ENCODE measurements around the gene SARDH.

Gene SARDH

GRCh38 chr9:133712221-133713100, 25.7 kb downstream of the SARDH start:
- no peak for DNase-seq

- DNase-seq = no peak
Observed at GRCh38 chr9:133711428-133712220, 26.5 kb downstream of the SARDH start.

- no peak for DNase-seq
Observed at GRCh38 chr9:133710661-133711427, 27.3 kb downstream of the SARDH start.

GRCh38 chr9:133709691-133710571, 28.2 kb downstream of the SARDH start:
- DNase-seq = no peak

GRCh38 chr9:133709015-133709611, 29.0 kb downstream of the SARDH start:
- no peak for DNase-seq

- DNase-seq = no peak
Observed at GRCh38 chr9:133708246-133709014, 29.7 kb downstream of the SARDH start.

- DNase-seq = no peak
Observed at GRCh38 chr9:133707763-133708245, 30.3 kb downstream of the SARDH start.

- no peak for DNase-seq
Observed at GRCh38 chr9:133707065-133707762, 30.9 kb downstream of the SARDH start.

- no peak for DNase-seq
Observed at GRCh38 chr9:133706307-133707050, 31.7 kb downstream of the SARDH start.

GRCh38 chr9:133705576-133705975, 32.6 kb downstream of the SARDH start:
- DNase-seq = no peak

- no peak for DNase-seq
Observed at GRCh38 chr9:133704711-133705181, 33.4 kb downstream of the SARDH start.

GRCh38 chr9:133703591-133704399, 34.4 kb downstream of the SARDH start:
- DNase-seq = no peak

- no peak for DNase-seq
Observed at GRCh38 chr9:133702798-133703590, 35.2 kb downstream of the SARDH start.

- DNase-seq = no peak
Observed at GRCh38 chr9:133701981-133702797, 36.0 kb downstream of the SARDH start.

- no peak for DNase-seq
Observed at GRCh38 chr9:133701321-133701980, 36.7 kb downstream of the SARDH start.

- DNase-seq = no peak
Observed at GRCh38 chr9:133700819-133701320, 37.3 kb downstream of the SARDH start.
